ENCODE results near the gene KCTD6.

KCTD6 gene

DNA sequence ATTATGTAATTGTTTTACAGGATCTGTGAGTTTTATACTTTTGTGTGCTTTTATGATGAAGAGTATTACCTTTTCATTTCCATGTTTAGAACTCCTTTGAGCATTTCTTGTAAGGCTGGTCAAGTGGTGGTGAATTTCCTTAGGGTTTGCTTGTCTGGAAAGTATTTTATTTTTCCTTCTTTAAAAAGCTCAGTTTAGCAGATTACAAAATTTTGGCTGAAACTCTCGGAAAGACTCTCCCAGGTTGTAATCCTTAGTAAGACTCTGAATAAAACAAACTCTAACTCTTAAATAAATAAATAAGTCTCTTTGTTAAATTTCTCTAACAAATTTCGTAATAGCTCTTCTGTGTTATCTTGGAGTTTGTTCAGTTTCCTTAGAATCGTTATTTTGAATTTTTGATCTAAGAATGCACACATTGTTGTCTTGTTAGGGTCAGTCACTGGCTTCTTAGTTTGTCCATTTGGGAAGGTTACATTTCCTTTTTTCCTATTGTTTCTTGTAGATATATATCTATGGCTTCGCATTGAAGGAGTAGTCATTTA, 59.8 kb downstream of the KCTD6 start:
- no peak overlapping the region for H3K4me3 ChIP-seq (ENCODE audit: low read depth, low read length, poor library complexity, severe bottlenecking)
- H3F3A ChIP-seq (ENCODE audit: insufficient read depth, low read length), result no peaks in the 10 kb centered on the region
- H3K79me2 ChIP-seq (ENCODE audit: insufficient read depth, low read length), result no peaks in the 10 kb centered on the region
- no peaks in the 10 kb centered on the region for H4K20me1 ChIP-seq (ENCODE audit: insufficient read depth, low read length)
- TF ChIP-seq EZH2 (IDR thresholded peaks at IDR 0.05; ENCODE audit: borderline replicate concordance, low read length), result no peak
- TF ChIP-seq, protein P1, sequence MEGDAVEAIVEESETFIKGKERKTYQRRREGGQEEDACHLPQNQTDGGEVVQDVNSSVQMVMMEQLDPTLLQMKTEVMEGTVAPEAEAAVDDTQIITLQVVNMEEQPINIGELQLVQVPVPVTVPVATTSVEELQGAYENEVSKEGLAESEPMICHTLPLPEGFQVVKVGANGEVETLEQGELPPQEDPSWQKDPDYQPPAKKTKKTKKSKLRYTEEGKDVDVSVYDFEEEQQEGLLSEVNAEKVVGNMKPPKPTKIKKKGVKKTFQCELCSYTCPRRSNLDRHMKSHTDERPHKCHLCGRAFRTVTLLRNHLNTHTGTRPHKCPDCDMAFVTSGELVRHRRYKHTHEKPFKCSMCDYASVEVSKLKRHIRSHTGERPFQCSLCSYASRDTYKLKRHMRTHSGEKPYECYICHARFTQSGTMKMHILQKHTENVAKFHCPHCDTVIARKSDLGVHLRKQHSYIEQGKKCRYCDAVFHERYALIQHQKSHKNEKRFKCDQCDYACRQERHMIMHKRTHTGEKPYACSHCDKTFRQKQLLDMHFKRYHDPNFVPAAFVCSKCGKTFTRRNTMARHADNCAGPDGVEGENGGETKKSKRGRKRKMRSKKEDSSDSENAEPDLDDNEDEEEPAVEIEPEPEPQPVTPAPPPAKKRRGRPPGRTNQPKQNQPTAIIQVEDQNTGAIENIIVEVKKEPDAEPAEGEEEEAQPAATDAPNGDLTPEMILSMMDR (IDR thresholded peaks at IDR 0.05; ENCODE audit: low read length), result no peak
- H3K27ac ChIP-seq (ENCODE audit: low read depth, low read length, poor library complexity, severe bottlenecking), result no peak overlapping the region
- H3K9me2 ChIP-seq (ENCODE audit: low read depth, low read length), result no peaks in the 10 kb centered on the region
- H3K9me3 ChIP-seq (ENCODE audit: low read length), result no peaks in the 10 kb centered on the region
- no peaks in the 10 kb centered on the region for H3K4me1 ChIP-seq (ENCODE audit: insufficient read depth, low read length, severe bottlenecking)
- H3K4me2 ChIP-seq (ENCODE audit: low read length), result no peak overlapping the region
- no peak overlapping the region for H2AFZ ChIP-seq (ENCODE audit: low read length)
- no peak overlapping the region for H3K9ac ChIP-seq (ENCODE audit: low read length)
- no peaks in the 10 kb centered on the region for H3K27me3 ChIP-seq (ENCODE audit: insufficient read depth, low read length)
- no peaks in the 10 kb centered on the region for H3K36me3 ChIP-seq (ENCODE audit: insufficient read depth, low read length)
